HCT116 (cell line): ENCODE results near the gene NCBP2. TPM values are rescaled to one million over a fixed set of nuclear protein-coding genes. Genes with fewer than 3 reads are reported as not detected.

Experiments
- ATAC-seq: fragments of 200-7000 bp; cut with Tn5 transposase; 2 replicates; pipeline ENCODE4 v1.9.1; 2020; ENCODE audit warnings: mild to moderate bottlenecking, moderate library complexity
- BruUV-seq: library from RNA; stranded (reverse); fragments of 400-500 nt; replicated peaks from 2 replicates; lab custom pipeline; 2021; lab: Mats Ljungman, UMichigan
- CTCF ChIA-PET: fragments of 300-600 bp; sonication (Branson Sonifier 250); formaldehyde crosslinking; loops from one replicate; lab custom pipeline; 2021; ENCODE audit warnings: antibody characterized with exemption; lab: Charles Lee
- POLR2A ChIA-PET: fragments of 300-600, 350-600 bp; sonication (Branson Sonifier 250); formaldehyde crosslinking; loops from one replicate; lab custom pipeline; 2021; ENCODE audit warnings: antibody characterized with exemption; lab: Charles Lee
- RAD21 ChIA-PET, 2 experiments: fragments of 300-600 bp; sonication (Branson Sonifier 250); formaldehyde crosslinking; loops; one replicate each; lab custom pipeline; 2023; ENCODE audit warnings: low total read pairs in 2 of 2; ENCODE audit not compliant: uncharacterized antibody in 2 of 2, unreplicated experiment in 2 of 2, low non-redundant PET in 1 of 2; lab: Charles Lee
- DNase-seq: peaks from one replicate; pipeline ENCODE4 v3.0.0-alpha.2; 2010; ENCODE audit warnings: low read depth, low spot score
- H2AFZ ChIP-seq: fragments of 200-600 bp; shearing (Covaris generic), sonication (generic); 2 replicates; pipeline ENCODE4 v1.6.1; 2017; ENCODE audit warnings: low read depth, mixed run types, mixed read lengths, antibody characterized with exemption, low read length; ENCODE audit not compliant: poor library complexity, severe bottlenecking
- H3K27ac ChIP-seq: 2 replicates; pipeline ENCODE4 v1.5.1; 2012; ENCODE audit warnings: low read depth, low read length
- H3K27me3 ChIP-seq: fragments of 200-600 bp; sonication (generic); 2 replicates; pipeline ENCODE4 v1.6.1; 2016; ENCODE audit warnings: mixed run types, low read length, mixed read lengths; ENCODE audit not compliant: insufficient read depth
- H3K36me3 ChIP-seq, 2 experiments: fragments of 200-500 bp in 1 of 2; fragments of 200-600 bp in 1 of 2; sonication (Bioruptor generic) in 1 of 2; sonication (generic) in 1 of 2; 2 replicates each; pipeline versions ENCODE4 v1.5.1 to v1.6.1; 2014 to 2016; ENCODE audit warnings: low read length in 2 of 2, inconsistent platforms in 1 of 2, mixed read lengths in 1 of 2, mixed run types in 1 of 2; ENCODE audit not compliant: insufficient read depth in 2 of 2, control insufficient read depth in 1 of 2
- H3K4me1 ChIP-seq, 2 experiments: fragments of 200-600 bp in 1 of 2; sonication (generic) in 1 of 2; 2 replicates each; pipeline versions ENCODE4 v1.5.1 to v1.6.1; 2012 to 2017; ENCODE audit warnings: low read length in 2 of 2, inconsistent platforms in 1 of 2, mild to moderate bottlenecking in 1 of 2, mixed read lengths in 1 of 2, mixed run types in 1 of 2, moderate library complexity in 1 of 2; ENCODE audit not compliant: insufficient read depth in 2 of 2, control insufficient read depth in 1 of 2
- H3K4me2 ChIP-seq: fragments of 200-600 bp; sonication (generic); 2 replicates; pipeline ENCODE4 v1.6.1; 2017; ENCODE audit warnings: mixed run types, low read length, mixed read lengths
- H3K4me3 ChIP-seq, 2 experiments: fragments of 200-600 bp in 1 of 2; sonication (generic) in 1 of 2; replicated peaks in 1 of 2; 2 replicates each; pipeline ENCODE4 v1.5.1; 2011 to 2016; ENCODE audit warnings: low read length in 2 of 2, control low read depth in 1 of 2, low read depth in 1 of 2, mild to moderate bottlenecking in 1 of 2, mixed read lengths in 1 of 2, mixed run types in 1 of 2
- H3K79me2 ChIP-seq: fragments of 200-600 bp; sonication (generic); 2 replicates; pipeline ENCODE4 v1.6.1; 2017; ENCODE audit warnings: mild to moderate bottlenecking, mixed run types, low read length, moderate library complexity, mixed read lengths; ENCODE audit not compliant: insufficient read depth
- H3K9ac ChIP-seq: fragments of 200-600 bp; sonication (generic); 2 replicates; pipeline ENCODE4 v1.6.1; 2016; ENCODE audit warnings: low read length, mixed read lengths
- H3K9me2 ChIP-seq: fragments of 200-600 bp; sonication (generic), shearing (Covaris generic); 2 replicates; pipeline ENCODE4 v1.6.1; 2017; ENCODE audit warnings: mixed run types, mild to moderate bottlenecking, moderate library complexity; ENCODE audit not compliant: insufficient read depth
- H3K9me3 ChIP-seq, 2 experiments: fragments of 200-500 bp in 1 of 2; fragments of 200-600 bp in 1 of 2; sonication (Bioruptor generic) in 1 of 2; sonication (generic) in 1 of 2; 2 replicates each; pipeline ENCODE4 v1.6.1; 2014 to 2017; ENCODE audit warnings: low read length in 2 of 2, mixed read lengths in 2 of 2, inconsistent platforms in 1 of 2, low read depth in 1 of 2, mild to moderate bottlenecking in 1 of 2, mixed run types in 1 of 2, moderate library complexity in 1 of 2; ENCODE audit not compliant: control insufficient read depth in 1 of 2, insufficient read depth in 1 of 2
- H4K20me1 ChIP-seq: fragments of 200-600 bp; sonication (generic), shearing (Covaris generic); 2 replicates; pipeline ENCODE4 v1.6.1; 2017; ENCODE audit warnings: mixed run types, mild to moderate bottlenecking, moderate library complexity; ENCODE audit not compliant: insufficient read depth
- ATF3 ChIP-seq: IDR thresholded peaks from 2 replicates; pipeline ENCODE4 v1.6.1; 2012
- CBX3 ChIP-seq: IDR thresholded peaks from 2 replicates; pipeline ENCODE4 v1.6.1; 2012; ENCODE audit warnings: low read depth
- CEBPB ChIP-seq: IDR thresholded peaks from 2 replicates; pipeline ENCODE4 v1.6.1; 2012; ENCODE audit warnings: low read depth
- ELF1 ChIP-seq: IDR thresholded peaks from 2 replicates; pipeline ENCODE4 v1.6.1; 2012; ENCODE audit warnings: low read depth, borderline replicate concordance
- EZH2 ChIP-seq: fragments of 200-600 bp; sonication (generic); IDR thresholded peaks from 2 replicates; pipeline ENCODE4 v1.6.1; 2017; ENCODE audit warnings: antibody characterized with exemption, mixed run types
- EZH2phosphoT487 ChIP-seq: fragments of 200-600 bp; IDR thresholded peaks from 2 replicates; pipeline ENCODE4 v1.6.1; 2018; ENCODE audit warnings: antibody characterized with exemption, borderline replicate concordance
- FOSL1 ChIP-seq: IDR thresholded peaks from 2 replicates; pipeline ENCODE4 v1.6.1; 2012; ENCODE audit warnings: low read depth
- JUND ChIP-seq: IDR thresholded peaks from 2 replicates; pipeline ENCODE4 v1.6.1; 2012
- MAX ChIP-seq: IDR thresholded peaks from 2 replicates; pipeline ENCODE4 v1.6.1; 2012
- POLR2A ChIP-seq: IDR thresholded peaks from 2 replicates; pipeline ENCODE4 v1.7.0; 2011; ENCODE audit warnings: borderline replicate concordance; ENCODE audit not compliant: insufficient read depth, insufficient read length; ENCODE audit errors: extremely low read depth
- RAD21 ChIP-seq: IDR thresholded peaks from 2 replicates; pipeline ENCODE4 v1.6.1; 2012; ENCODE audit warnings: low read depth, mild to moderate bottlenecking
- REST ChIP-seq: IDR thresholded peaks from 2 replicates; pipeline ENCODE4 v1.6.1; 2012; ENCODE audit warnings: low read depth
- SIN3A ChIP-seq: IDR thresholded peaks from 2 replicates; pipeline ENCODE4 v1.6.1; 2012; ENCODE audit warnings: low read depth
- SP1 ChIP-seq: IDR thresholded peaks from 2 replicates; pipeline ENCODE4 v1.6.1; 2012; ENCODE audit warnings: low read depth
- SRF ChIP-seq: IDR thresholded peaks from 2 replicates; pipeline ENCODE4 v1.6.1; 2012; ENCODE audit warnings: low read depth
- TCF7L2 ChIP-seq: IDR thresholded peaks from 2 replicates; pipeline ENCODE4 v1.7.0; 2011; ENCODE audit warnings: borderline replicate concordance, inconsistent platforms; ENCODE audit not compliant: insufficient read depth, insufficient read length; ENCODE audit errors: extremely low read depth
- YY1 ChIP-seq: IDR thresholded peaks from 2 replicates; pipeline ENCODE4 v1.6.1; 2011; ENCODE audit warnings: low read length, low read depth, moderate library complexity, mild to moderate bottlenecking; ENCODE audit not compliant: insufficient replicate concordance; ENCODE audit errors: extremely low read depth
- ZFX ChIP-seq: fragments of 450-650 bp; IDR thresholded peaks from 2 replicates; pipeline ENCODE4 v1.6.1; 2017
- ZNF274 ChIP-seq: fragments of 200-500 bp; sonication (Bioruptor generic); IDR thresholded peaks from 2 replicates; pipeline ENCODE4 v1.6.1; 2014; ENCODE audit warnings: mild to moderate bottlenecking, low read depth, low read length, inconsistent platforms
- intact Hi-C: fragments of 100-400 bp; cut with micrococcal nuclease; formaldehyde crosslinking; loops from 2 replicates; pipeline ENCODE4 v1.10.0; 2022
- total RNA-seq: library from RNA; stranded (reverse); gene quantifications from one replicate; pipeline ENCODE4 v1.2.1, GENCODE V29; 2021; ENCODE audit not compliant: unreplicated experiment

Gene NCBP2
- total RNA-seq, 1 experiment from 2014 or later: 82.4 TPM

GRCh38 chr3:196916221-196916620 is 26.1 kb downstream of the NCBP2 start:
- POLR2A ChIA-PET: no interaction called here
- no peak overlapping the region for H2AFZ ChIP-seq
- H3K4me2 ChIP-seq: no peak overlapping the region
- no peaks in the 10 kb centered on the region for H3K4me1 ChIP-seq
- no peak for DNase-seq
- no peak overlapping the region for H3K9ac ChIP-seq
- RAD21 ChIA-PET: no interaction called here
- peaks cover 5 to 10% of the 10 kb centered on the region in 2 experiments; a peak in 1 of 4 replicates for H3K36me3 ChIP-seq
- H3K9me3 ChIP-seq: no peaks in the 10 kb centered on the region
- CTCF ChIA-PET: no interaction called here
- no peaks in the 10 kb centered on the region for H3K79me2 ChIP-seq
- intact Hi-C loops: no loop called here
- no peak overlapping the region for H3K27ac ChIP-seq
- ATAC-seq: no peak
- H3K9me2 ChIP-seq: no peaks in the 10 kb centered on the region
- TF ChIP-seq FOSL1: no peak
- no peak for TF ChIP-seq ZNF274
- TF ChIP-seq POLR2A: no peak
- no peak for TF ChIP-seq JUND
- TF ChIP-seq YY1: no peak
- no peak for TF ChIP-seq MAX
- TF ChIP-seq SRF: no peak
- no peak for TF ChIP-seq CBX3
- TF ChIP-seq EZH2phosphoT487: no peak
- no peak for TF ChIP-seq SIN3A
- no peak for TF ChIP-seq SP1
- TF ChIP-seq ELF1: no peak
- TF ChIP-seq EZH2: no peak
- BruUV-seq: no TSS peak
- no peaks in the 10 kb centered on the region for H3K27me3 ChIP-seq
- H4K20me1 ChIP-seq: no peaks in the 10 kb centered on the region
- H3K4me3 ChIP-seq: no peak overlapping the region

GRCh38 chr3:196915375-196915774 is 27.0 kb downstream of the NCBP2 start:
- H3K27me3 ChIP-seq: no peaks in the 10 kb centered on the region
- no peak overlapping the region for H3K4me3 ChIP-seq
- ATAC-seq: no peak
- H3K9me2 ChIP-seq: no peaks in the 10 kb centered on the region
- H3K36me3 ChIP-seq: peaks cover 5 to 10% of the 10 kb centered on the region in 2 experiments; a peak in 1 of 4 replicates
- BruUV-seq: no TSS peak
- intact Hi-C loops: no loop called here
- ChIA-PET CTCF (no interaction called here), POLR2A (no interaction called here), RAD21 (no interaction called here)
- H3K9ac ChIP-seq: no peak overlapping the region
- no peaks in the 10 kb centered on the region for H3K9me3 ChIP-seq
- no peaks in the 10 kb centered on the region for H3K4me1 ChIP-seq
- no peak overlapping the region for H3K4me2 ChIP-seq
- H3K27ac ChIP-seq: no peak overlapping the region
- no peak for DNase-seq
- H4K20me1 ChIP-seq: no peaks in the 10 kb centered on the region
- no peak overlapping the region for H2AFZ ChIP-seq
- H3K79me2 ChIP-seq: no peaks in the 10 kb centered on the region
- TF ChIP-seq MAX (no peak), POLR2A (no peak), ATF3 (no peak), ZFX (no peak), RAD21 (no peak), EZH2 (no peak), REST (no peak), CEBPB (no peak), FOSL1 (no peak), ELF1 (no peak), SIN3A (no peak), TCF7L2 (no peak), YY1 (no peak), JUND (no peak)
